Panc1 (cell line): Measurements from ENCODE around the gene SNED1.

ENCODE experiments used
- POLR2AphosphoS5 ChIP-seq: IDR thresholded peaks from 2 replicates; pipeline ENCODE4 v1.6.1; 2012; ENCODE audit warnings: mild to moderate bottlenecking, low read depth, low read length, moderate library complexity
- REST ChIP-seq, 2 experiments: IDR thresholded peaks; 2 replicates each; pipeline ENCODE4 v1.6.1; 2011 to 2012; ENCODE audit warnings: low read depth in 2 of 2, control low read depth in 1 of 2, low read length in 1 of 2, mild to moderate bottlenecking in 1 of 2, moderate library complexity in 1 of 2; ENCODE audit not compliant: insufficient read depth in 1 of 2
- SIN3A ChIP-seq: IDR thresholded peaks from 2 replicates; pipeline ENCODE4 v1.6.1; 2012; ENCODE audit warnings: low read depth, mild to moderate bottlenecking, low read length, moderate library complexity, borderline replicate concordance; ENCODE audit not compliant: insufficient read depth
- TCF7L2 ChIP-seq: IDR thresholded peaks from 2 replicates; pipeline ENCODE4 v1.6.1; 2011; ENCODE audit warnings: mild to moderate bottlenecking, low read depth, low read length, inconsistent platforms
- TF ChIP-seq, protein P1 (sequence below): fragments of 450-650 bp; IDR thresholded peaks from 2 replicates; pipeline ENCODE4 v1.5.1; 2017; ENCODE audit warnings: mild to moderate bottlenecking

DNA sequence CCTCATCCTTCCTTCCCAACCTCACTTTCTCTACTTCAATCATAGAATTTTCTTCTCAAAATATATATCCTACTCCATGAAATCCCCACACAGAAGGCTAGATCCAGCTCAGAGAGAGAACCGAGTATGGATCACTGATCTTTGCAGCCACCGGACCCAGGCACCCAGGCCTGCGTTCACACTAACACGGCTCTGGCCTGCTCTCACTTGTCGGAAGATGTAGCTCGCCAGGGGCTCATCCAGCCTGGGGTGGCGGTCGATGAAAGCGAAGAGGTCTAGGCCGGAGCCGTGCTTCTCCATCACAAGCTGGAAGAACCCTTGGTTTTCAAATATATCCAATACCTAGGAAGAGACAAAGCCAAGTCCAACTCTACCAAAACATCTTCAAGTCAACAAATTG lies 116.4 kb downstream of the SNED1 start:
- TF ChIP-seq, protein P1, sequence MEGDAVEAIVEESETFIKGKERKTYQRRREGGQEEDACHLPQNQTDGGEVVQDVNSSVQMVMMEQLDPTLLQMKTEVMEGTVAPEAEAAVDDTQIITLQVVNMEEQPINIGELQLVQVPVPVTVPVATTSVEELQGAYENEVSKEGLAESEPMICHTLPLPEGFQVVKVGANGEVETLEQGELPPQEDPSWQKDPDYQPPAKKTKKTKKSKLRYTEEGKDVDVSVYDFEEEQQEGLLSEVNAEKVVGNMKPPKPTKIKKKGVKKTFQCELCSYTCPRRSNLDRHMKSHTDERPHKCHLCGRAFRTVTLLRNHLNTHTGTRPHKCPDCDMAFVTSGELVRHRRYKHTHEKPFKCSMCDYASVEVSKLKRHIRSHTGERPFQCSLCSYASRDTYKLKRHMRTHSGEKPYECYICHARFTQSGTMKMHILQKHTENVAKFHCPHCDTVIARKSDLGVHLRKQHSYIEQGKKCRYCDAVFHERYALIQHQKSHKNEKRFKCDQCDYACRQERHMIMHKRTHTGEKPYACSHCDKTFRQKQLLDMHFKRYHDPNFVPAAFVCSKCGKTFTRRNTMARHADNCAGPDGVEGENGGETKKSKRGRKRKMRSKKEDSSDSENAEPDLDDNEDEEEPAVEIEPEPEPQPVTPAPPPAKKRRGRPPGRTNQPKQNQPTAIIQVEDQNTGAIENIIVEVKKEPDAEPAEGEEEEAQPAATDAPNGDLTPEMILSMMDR = no peak
- TF ChIP-seq POLR2AphosphoS5 (no peak), REST (IDR thresholded peaks at IDR 0.05; ENCODE audit: insufficient read depth in 1 of 2, low read depth in 2 of 2, low read length in 1 of 2) (no peak), TCF7L2 (no peak), SIN3A (no peak)
